Fibroblast of lung (primary cell): ENCODE measurements around the gene CYTH1. TPM values are rescaled to one million over a fixed set of nuclear protein-coding genes. Genes with fewer than 3 reads are reported as not detected.

Source experiments
- DNase-seq, 2 donors: peaks; one replicate each; pipeline versions ENCODE4 v3.0.0 to v3.0.0-alpha.2; 2010; ENCODE audit warnings: low read depth in 2 of 2
- H2AFZ ChIP-seq: 2 replicates; pipeline ENCODE4 v1.5.1; 2012; ENCODE audit warnings: low read length, control low read depth, inconsistent platforms
- H3K27ac ChIP-seq: 2 replicates; pipeline ENCODE4 v1.5.1; 2011; ENCODE audit warnings: low read length, control low read depth; ENCODE audit not compliant: insufficient read depth
- H3K27me3 ChIP-seq: 2 replicates; pipeline ENCODE4 v1.5.1; 2011; ENCODE audit warnings: mild to moderate bottlenecking, low read length; ENCODE audit not compliant: control insufficient read depth, insufficient read depth
- H3K36me3 ChIP-seq: 2 replicates; pipeline ENCODE4 v1.5.1; 2011; ENCODE audit warnings: low read length; ENCODE audit not compliant: control insufficient read depth, insufficient read depth
- H3K4me1 ChIP-seq: 2 replicates; pipeline ENCODE4 v1.5.1; 2011; ENCODE audit warnings: low read length; ENCODE audit not compliant: control insufficient read depth, insufficient read depth; ENCODE audit errors: extremely low read depth
- H3K4me2 ChIP-seq: 2 replicates; pipeline ENCODE4 v1.5.1; 2011; ENCODE audit warnings: low read length, control low read depth; ENCODE audit not compliant: insufficient read depth; ENCODE audit errors: extremely low read depth
- H3K4me3 ChIP-seq, 4 experiments: fragments of 200-600 bp in 1 of 4; sonication (generic) in 1 of 4; replicated peaks in 1 of 4; 2 replicates each; pipeline ENCODE4 v1.5.1; 2011 to 2016; ENCODE audit warnings: low read length in 4 of 4, low read depth in 3 of 4, mild to moderate bottlenecking in 3 of 4, control low read depth in 2 of 4, inconsistent platforms in 1 of 4, mixed read lengths in 1 of 4; ENCODE audit not compliant: insufficient read depth in 1 of 4; ENCODE audit errors: control extremely low read depth in 1 of 4
- H3K79me2 ChIP-seq: 2 replicates; pipeline ENCODE4 v1.5.1; 2012; ENCODE audit warnings: mild to moderate bottlenecking, low read length, inconsistent platforms; ENCODE audit not compliant: control insufficient read depth, insufficient read depth
- H3K9ac ChIP-seq: 2 replicates; pipeline ENCODE4 v1.5.1; 2011; ENCODE audit warnings: mild to moderate bottlenecking, low read length, control low read depth; ENCODE audit not compliant: insufficient read depth
- H3K9me3 ChIP-seq: 2 replicates; pipeline ENCODE4 v1.5.1; 2012; ENCODE audit warnings: low read depth, low read length; ENCODE audit not compliant: control insufficient read depth, insufficient read depth
- H4K20me1 ChIP-seq: 2 replicates; pipeline ENCODE4 v1.5.1; 2011; ENCODE audit warnings: low read length; ENCODE audit not compliant: control insufficient read depth, insufficient read depth; ENCODE audit errors: extremely low read depth
- EZH2 ChIP-seq: IDR thresholded peaks from 2 replicates; pipeline ENCODE4 v1.5.1; 2012; ENCODE audit warnings: low read length, control low read depth, mild to moderate bottlenecking; ENCODE audit errors: missing control alignments
- polyA plus RNA-seq, 2 donors: library from polyadenylated mRNA; depleted of rRNA in 1 of 2; stranded (reverse) in 1 of 2; unstranded in 1 of 2; fragments of >200 nt; gene quantifications; 2 replicates each; pipeline ENCODE4 v1.2.1, GENCODE V29; 2011 to 2012; ENCODE audit warnings: missing spikeins in 1 of 2
- total RNA-seq: library from RNA; depleted of rRNA; stranded (reverse); fragments of >200 nt; gene quantifications from 2 replicates; pipeline ENCODE4 v1.2.1, GENCODE V29; 2014
- TF ChIP-seq, protein P1 (sequence below), 2 donors: IDR thresholded peaks in 1 of 2; conservative IDR thresholded peaks in 1 of 2; 1 replicate in 1 of 2; 2 replicates in 1 of 2; pipeline ENCODE4 v1.5.1; 2011 to 2012; ENCODE audit warnings: low read length in 2 of 2, control low read depth in 1 of 2, inconsistent platforms in 1 of 2, low read depth in 1 of 2, mild to moderate bottlenecking in 1 of 2

The CYTH1 gene
- total and polyA plus RNA-seq, 2 donors (not counting 1 experiment from before 2014, with no cell fraction given): 8.9 to 9.9 TPM

DNA sequence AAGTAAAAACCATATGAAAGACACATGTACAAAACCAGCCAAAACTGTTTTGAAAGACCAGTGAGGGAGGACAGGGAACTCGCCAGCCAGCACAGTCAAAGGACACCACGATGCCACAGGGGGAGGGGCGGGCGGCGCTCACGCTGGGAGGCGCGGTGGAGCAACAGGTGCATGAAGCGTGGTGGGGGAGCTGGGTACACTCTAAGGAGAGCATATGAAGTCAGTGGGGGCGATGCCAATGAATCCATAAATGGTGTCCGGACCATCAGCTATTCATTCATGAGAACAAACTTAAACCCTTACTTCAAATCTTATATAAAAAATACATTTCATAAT lies 103.9 kb downstream of the CYTH1 start:
- H3K4me2 ChIP-seq: no peak overlapping the region
- TF ChIP-seq EZH2: no peak
- TF ChIP-seq, protein P1, sequence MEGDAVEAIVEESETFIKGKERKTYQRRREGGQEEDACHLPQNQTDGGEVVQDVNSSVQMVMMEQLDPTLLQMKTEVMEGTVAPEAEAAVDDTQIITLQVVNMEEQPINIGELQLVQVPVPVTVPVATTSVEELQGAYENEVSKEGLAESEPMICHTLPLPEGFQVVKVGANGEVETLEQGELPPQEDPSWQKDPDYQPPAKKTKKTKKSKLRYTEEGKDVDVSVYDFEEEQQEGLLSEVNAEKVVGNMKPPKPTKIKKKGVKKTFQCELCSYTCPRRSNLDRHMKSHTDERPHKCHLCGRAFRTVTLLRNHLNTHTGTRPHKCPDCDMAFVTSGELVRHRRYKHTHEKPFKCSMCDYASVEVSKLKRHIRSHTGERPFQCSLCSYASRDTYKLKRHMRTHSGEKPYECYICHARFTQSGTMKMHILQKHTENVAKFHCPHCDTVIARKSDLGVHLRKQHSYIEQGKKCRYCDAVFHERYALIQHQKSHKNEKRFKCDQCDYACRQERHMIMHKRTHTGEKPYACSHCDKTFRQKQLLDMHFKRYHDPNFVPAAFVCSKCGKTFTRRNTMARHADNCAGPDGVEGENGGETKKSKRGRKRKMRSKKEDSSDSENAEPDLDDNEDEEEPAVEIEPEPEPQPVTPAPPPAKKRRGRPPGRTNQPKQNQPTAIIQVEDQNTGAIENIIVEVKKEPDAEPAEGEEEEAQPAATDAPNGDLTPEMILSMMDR (conservative IDR thresholded peaks at IDR 0.05 in 1 of 2, IDR thresholded peaks at IDR 0.05 in 1 of 2; ENCODE audit: low read depth in 1 of 2, low read length in 2 of 2): no peak
- H3K27me3 ChIP-seq: no peaks in the 10 kb centered on the region
- H3K79me2 ChIP-seq: no peaks in the 10 kb centered on the region
- no peak for DNase-seq
- H3K9me3 ChIP-seq: no peaks in the 10 kb centered on the region
- no peaks in the 10 kb centered on the region for H4K20me1 ChIP-seq
- H2AFZ ChIP-seq: no peak overlapping the region
- peaks cover 7% of the 10 kb centered on the region for H3K4me1 ChIP-seq
- H3K36me3 ChIP-seq: peaks cover 6% of the 10 kb centered on the region
- H3K4me3 ChIP-seq: no peak overlapping the region
- no peak overlapping the region for H3K27ac ChIP-seq
- H3K9ac ChIP-seq: no peak overlapping the region

DNA sequence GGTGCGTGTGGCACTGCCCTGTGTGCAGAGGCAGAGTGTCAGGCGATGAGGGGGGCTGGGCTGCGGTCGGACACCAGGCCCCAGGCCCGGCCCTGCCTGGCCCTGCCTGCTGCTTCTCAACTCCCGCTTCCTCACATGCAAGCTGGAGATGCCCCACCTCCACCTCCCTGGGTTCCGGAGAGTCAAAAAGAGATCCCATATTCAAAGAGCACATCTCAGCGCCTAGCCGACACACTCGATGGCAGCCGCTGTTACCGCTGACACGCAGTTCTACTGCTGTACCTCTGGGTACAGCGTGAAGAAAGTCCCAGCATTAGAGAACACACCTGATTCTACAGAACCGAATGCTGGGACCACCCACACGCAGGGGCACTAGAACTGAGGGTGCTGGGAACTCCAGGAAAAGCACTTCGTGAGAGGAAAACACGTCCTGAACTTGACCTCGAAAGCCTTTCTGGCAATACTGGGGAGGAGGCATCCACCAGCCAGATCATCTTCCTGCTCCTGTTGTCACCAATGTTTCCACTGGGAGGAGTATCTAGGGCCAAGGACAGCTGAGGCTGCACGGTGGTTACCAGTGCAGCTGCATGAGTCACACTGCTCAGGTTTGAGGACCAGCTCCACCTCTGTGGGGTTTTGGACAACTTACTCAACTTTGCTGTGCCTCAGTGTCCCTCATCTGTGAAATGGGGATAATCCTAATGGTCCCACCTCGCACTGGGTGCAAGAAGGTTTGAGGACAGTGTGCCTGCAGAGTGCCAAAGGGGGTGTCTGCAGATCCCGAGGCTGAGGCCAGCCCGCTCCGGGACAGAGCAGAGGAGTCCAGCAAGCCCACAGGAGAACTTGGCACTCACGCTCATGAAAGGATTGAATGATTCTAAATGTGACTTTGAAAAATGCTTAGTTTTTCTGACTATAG lies 104.5 kb downstream of the CYTH1 start:
- no peak for DNase-seq
- H3K4me3 ChIP-seq: no peak overlapping the region

More for the DNA sequence above, 104.5 kb downstream of the CYTH1 start:
- H3K27me3 ChIP-seq: no peaks in the 10 kb centered on the region
- H3K4me2 ChIP-seq: no peak overlapping the region
- peaks cover 7% of the 10 kb centered on the region for H3K4me1 ChIP-seq
- TF ChIP-seq EZH2: no peak
- TF ChIP-seq, protein P1 (conservative IDR thresholded peaks at IDR 0.05 in 1 of 2, IDR thresholded peaks at IDR 0.05 in 1 of 2; ENCODE audit: low read depth in 1 of 2, low read length in 2 of 2): no peak
- no peaks in the 10 kb centered on the region for H3K79me2 ChIP-seq
- no peaks in the 10 kb centered on the region for H4K20me1 ChIP-seq
- H3K36me3 ChIP-seq: peaks cover 6% of the 10 kb centered on the region
- H2AFZ ChIP-seq: no peak overlapping the region
- H3K9ac ChIP-seq: no peak overlapping the region
- H3K9me3 ChIP-seq: no peaks in the 10 kb centered on the region
- H3K27ac ChIP-seq: no peak overlapping the region
